Activated CD4-positive, CD25-positive, alpha-beta regulatory T cell treated with anti-CD3 and anti-CD28 coated beads, Interleukin-2, amount 50 U/mL, for 16 hours (primary cell): ENCODE results near the gene ANKHD1.

Experiments used
- DNase-seq: peaks from one replicate; pipeline ENCODE4 v3.0.0-alpha.2; 2020; ENCODE audit warnings: low read depth, low spot score

The ANKHD1 gene

DNA sequence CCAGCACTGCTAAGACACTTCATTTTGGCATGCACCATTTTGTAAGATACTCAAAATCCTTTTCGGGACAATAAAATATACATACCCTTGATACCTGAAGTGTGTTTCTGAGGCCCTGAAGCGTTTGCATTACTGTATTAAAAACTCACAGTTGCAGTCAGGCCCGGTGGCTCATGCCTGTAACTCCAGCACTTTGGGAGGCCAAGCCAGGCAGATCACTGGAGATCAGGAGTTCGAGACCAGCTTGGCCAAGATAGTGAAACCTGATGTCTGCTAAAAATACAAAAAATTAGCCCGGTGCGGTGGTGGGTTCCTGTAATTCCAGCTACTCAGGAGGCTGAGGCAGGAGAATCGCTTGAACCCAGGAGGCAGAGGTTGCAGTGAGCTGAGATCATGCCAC, 143.4 kb downstream of the ANKHD1 start:
- DNase-seq, result no peak

DNA sequence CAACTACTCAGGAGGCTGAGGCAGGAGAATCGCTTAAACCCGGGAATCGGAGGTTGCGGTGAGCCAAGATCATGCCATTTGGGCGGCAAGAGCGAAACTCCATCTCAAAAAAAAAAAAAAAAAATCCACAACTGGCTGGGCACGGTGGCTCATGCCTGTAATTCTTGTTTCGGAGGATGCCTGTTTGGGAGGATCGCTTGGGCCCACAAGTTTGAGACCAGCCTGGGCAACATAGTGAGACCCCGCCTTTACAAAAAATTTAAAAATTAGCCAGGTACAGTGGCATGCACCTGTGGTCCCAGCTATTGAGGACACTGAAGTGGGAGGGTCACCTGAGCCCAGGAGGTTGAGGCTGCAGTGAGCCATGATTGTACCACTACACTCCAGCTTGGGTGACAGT, 144.0 kb downstream of the ANKHD1 start:
- DNase-seq, result no peak

- no peak for DNase-seq
Measured at GRCh38 chr5:140546851-140547507, 145.3 kb downstream of the ANKHD1 start.

DNA sequence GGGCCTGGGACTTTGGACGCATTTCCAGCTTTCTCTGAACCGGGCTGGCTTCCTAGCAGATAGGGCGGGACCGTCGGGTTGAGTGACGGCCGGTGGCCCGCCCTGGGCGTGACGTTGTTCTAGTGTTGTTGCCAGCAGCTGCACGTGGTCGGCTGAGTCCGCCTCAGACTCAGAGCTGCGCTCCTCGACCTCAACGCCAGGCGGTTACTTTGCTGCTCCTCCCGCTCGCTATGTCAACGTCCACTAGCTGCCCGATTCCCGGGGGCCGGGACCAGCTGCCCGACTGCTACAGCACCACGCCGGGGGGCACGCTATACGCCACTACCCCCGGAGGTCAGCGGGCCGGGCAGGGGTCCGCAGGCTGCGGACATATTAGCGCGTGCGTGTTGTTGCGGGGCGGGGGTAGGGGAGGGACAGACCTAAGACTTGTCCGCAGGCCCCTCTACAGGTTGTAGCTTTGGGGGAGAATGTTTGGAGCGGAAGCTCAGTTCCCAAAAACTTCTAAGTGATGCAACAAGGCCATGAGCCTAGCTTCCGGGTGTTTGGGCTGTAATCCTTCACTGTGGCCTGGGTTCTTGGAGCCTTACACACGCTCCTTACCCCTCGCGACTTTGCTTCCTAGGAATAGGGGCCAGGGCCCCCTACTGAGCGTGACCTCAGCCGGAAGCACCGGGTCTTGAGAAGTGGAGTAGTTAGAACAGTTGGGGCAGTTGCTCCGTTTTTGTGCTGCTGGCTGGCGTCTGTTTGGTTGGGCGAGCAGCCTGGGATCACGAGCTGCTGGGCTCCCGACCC, 146.1 kb downstream of the ANKHD1 start, which contains the start of gene EIF4EBP3:
Gene EIF4EBP3, plus strand, starts transcription at position 155 of the 792 bp plus-strand sequence. Its CDS starts 76 bp downstream, at position 231.
- peak; percentile 70 for DNase-seq

DNA sequence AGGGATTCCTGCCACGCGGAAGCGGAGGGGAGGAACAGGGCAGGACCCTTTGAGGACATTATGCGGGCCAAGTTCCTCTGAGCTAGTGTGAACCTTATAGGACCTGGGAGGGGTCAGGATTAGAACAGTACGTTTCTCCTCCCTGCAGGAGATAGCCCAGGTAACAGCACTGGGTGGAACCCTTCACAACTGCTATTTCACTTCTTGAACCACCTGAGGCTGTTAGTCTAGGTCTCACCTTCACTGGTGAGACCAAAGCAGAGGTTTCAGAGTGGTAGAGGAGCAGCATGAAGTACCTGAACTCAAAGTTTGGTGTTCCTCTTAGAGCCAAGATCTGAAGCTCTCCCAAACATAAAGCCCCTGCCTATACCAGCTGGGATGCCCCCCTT, 146.7 kb downstream of the ANKHD1 start:
- no peak for DNase-seq

- DNase-seq, result no peak
Measured at GRCh38 chr5:140548791-140549190, 147.2 kb downstream of the ANKHD1 start.

GRCh38 chr5:140549237-140550144, 147.9 kb downstream of the ANKHD1 start:
- DNase-seq, result no peak

DNA sequence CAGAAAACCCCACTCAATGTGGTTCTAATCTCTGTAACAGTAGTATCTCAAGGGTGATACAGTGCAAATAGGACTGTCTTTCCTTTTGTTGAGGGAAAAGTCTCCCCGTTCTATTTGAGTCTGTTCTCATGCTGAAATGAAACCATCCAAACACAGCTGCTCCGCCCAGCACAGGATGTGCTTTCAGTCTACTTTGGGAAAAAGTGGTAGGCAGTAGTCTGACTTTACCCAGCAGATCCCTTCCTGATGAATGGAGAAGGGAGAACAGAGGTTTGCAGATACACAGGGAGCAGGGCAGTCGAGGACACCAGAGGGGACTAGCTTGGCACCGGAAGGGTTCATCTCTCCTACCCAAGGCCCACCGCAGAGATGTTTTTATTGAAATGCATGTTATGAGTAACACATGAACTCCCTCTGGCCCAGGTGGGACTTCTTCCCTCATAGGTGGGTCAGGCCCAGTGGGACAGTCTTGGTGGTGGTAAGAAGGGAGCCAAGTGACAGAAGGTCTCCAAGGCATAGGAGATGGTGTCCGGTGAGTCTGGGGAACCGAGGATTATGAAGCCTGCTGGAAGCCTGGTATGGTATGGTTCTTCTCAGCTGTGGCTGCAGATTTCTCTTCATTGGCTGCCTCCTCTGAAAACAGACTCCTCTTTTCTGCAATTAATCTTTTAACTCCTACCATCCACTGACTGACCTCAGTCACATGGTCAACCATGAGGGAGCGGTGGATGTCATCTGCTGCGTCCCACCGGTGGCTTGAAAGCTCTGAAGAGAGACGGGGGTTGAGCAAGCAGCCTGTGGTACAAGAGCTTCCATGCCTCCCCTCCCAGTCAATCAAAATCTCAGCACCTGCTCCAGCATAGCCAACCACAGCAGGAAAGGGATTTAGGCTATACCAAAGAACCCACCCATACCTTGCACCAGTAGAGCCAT, 148.8 kb downstream of the ANKHD1 start:
- no peak for DNase-seq

DNA sequence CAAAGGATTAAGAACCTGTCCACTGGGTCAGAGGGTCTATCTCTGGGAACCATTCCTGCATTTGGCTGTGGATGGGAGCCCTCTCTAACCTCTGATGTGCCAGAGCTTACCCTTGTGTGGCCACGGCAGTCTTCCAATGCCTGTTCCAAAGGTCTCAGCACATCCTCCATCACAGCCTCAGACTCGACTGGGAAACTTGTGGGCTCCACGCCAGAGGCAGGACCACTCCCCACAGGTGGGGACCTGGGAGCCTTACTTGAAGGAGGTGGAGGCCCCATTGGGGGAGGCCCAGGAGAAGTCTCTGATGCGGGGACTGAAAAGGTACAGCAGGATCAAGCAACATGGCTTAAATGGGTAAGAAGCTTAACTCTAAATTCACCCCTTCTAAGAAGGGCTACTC, 150.2 kb downstream of the ANKHD1 start:
- no peak for DNase-seq

GRCh38 chr5:140553657-140554056, 152.0 kb downstream of the ANKHD1 start:
- no peak for DNase-seq

DNA sequence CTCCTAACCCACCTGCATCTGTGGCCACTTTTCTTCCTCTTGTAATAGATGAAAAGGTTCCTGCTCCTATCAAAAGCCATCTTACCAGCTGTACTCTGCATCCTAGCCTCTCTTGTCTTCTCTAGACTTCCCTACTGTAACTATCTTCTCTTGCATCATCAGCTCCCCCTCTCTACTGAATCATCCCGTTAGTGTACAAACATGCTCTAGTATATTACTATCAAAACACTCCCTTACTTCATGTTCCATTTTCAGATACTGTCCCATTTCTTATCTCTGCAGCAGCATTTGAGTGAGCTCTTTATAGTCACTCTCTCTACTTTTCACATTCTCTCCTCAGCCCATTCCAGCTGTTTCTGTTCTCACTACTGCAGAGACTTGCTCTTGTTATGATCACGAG, 152.8 kb downstream of the ANKHD1 start:
- no peak for DNase-seq

DNA sequence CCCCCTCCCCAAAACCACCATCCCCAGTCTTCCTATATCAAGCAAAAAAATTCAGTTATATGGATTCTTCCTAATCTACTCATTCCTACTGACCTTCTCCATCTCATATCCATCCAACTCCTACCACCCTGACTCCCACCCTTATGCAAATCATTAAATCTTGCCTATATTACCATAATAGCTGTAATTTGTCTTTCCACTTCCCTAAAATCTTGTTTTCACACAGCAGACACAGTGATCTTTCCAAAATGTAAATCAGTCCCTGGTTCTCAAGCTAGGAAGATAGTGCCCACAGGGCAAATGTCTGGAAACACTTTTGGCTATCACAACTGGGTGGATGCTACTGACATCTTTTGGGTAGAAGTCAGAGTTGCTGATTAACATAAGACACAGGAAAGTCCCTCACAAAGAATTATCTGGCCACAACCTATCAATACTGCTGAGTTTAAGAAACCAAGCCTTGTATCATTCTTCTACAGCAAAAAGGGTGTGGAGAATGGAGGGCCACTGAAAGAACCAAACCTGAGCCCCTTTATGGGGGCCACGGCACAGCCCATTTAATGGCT, 154.2 kb downstream of the ANKHD1 start:
- no peak for DNase-seq

DNA sequence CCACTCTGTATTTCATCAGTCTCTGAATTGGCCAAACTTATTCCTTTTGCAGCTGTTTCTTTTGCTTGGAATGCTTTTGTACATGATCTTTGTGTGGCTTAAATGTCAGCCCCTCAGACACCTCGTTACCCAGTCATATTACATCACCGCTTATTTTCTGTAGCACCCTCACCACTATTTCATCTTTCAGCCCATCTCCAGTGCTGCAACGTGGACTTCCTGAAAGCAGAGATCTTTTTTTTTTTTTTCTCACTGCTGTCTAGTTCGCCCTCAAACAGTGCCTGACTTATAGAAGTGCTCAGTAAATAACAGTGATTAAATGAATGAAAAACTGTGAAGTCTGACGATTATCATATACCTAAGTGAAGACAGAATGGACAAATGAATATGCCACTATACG, 154.8 kb downstream of the ANKHD1 start:
- DNase-seq, result no peak

GRCh38 chr5:140557136-140557805, 155.6 kb downstream of the ANKHD1 start, which contains the start of gene SRA1:
TSS of gene SRA1 (minus strand) at chr5:140557473. CDS start at chr5:140557452, 21 bp downstream.
- peak; percentile 70 for DNase-seq

GRCh38 chr5:140557965-140558364, 156.3 kb downstream of the ANKHD1 start:
- DNase-seq, result no peak

- no peak for DNase-seq
Measured at GRCh38 chr5:140558542-140558941, 156.9 kb downstream of the ANKHD1 start.

GRCh38 chr5:140560227-140560626, 158.6 kb downstream of the ANKHD1 start:
- no peak for DNase-seq

GRCh38 chr5:140561753-140562523, 160.3 kb downstream of the ANKHD1 start:
- DNase-seq, result no peak

DNA sequence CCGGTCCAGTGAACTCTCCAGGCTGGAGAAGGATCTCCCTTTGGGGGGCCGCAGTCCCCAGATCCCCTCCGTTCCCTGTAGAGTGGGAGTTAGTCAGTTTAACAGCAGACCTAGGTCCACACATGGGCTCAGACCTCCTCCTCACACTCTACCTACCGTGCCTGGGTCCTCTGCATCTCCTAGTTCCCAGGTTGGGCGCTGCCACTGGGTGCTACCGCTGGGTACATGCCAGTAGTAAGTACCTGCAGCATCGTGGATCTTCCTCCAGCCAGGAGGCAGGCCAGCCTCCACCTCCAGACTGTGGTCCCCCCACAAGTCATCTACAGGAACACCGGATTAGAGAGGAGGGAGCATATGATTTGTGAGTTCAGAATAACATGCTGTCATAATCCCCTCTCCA, 162.0 kb downstream of the ANKHD1 start:
- DNase-seq, result no peak
